ENCODE data around the gene ICAM5. TPM values are rescaled to one million over a fixed set of nuclear protein-coding genes. Genes with fewer than 3 reads are reported as not detected.

Gene ICAM5
- total and polyA plus RNA-seq, 2 donors (not counting 1 experiment from before 2014, with no cell fraction given): 0.47 to 2.5 TPM

- Histone ChIP-seq H3K36me3 (ENCODE audit: control insufficient read depth, insufficient read depth, low read length) (no peaks in the 10 kb centered on the region), H2AFZ (ENCODE audit: low read length) (no peak overlapping the region), H4K20me1 (ENCODE audit: control insufficient read depth, extremely low read depth, insufficient read depth, low read length) (no peaks in the 10 kb centered on the region), H3K27ac (ENCODE audit: insufficient read depth, low read length) (no peak overlapping the region), H3K4me2 (ENCODE audit: extremely low read depth, insufficient read depth, low read length) (no peak overlapping the region), H3K9ac (ENCODE audit: insufficient read depth, low read length) (no peak overlapping the region), H3K4me1 (ENCODE audit: control insufficient read depth, extremely low read depth, insufficient read depth, low read length) (peaks cover 7% of the 10 kb centered on the region), H3K9me3 (ENCODE audit: control insufficient read depth, insufficient read depth, low read depth, low read length) (no peaks in the 10 kb centered on the region), H3K4me3 (replicated peaks in 1 of 4; ENCODE audit: control extremely low read depth in 1 of 4, insufficient read depth in 1 of 4, low read depth in 3 of 4, low read length in 4 of 4) (no peak overlapping the region), H3K79me2 (ENCODE audit: control insufficient read depth, insufficient read depth, low read length) (no peaks in the 10 kb centered on the region), H3K27me3 (ENCODE audit: control insufficient read depth, insufficient read depth, low read length) (peaks cover 13% of the 10 kb centered on the region)
- TF ChIP-seq EZH2 (IDR thresholded peaks at IDR 0.05; ENCODE audit: low read length, missing control alignments) (no peak), CTCF (conservative IDR thresholded peaks at IDR 0.05 in 1 of 2, IDR thresholded peaks at IDR 0.05 in 1 of 2; ENCODE audit: low read depth in 1 of 2, low read length in 2 of 2) (no peak)
- DNase-seq (ENCODE audit: low read depth in 2 of 2): no peak
Observed at GRCh38 chr19:10274589-10274988, 15.2 kb upstream of the ICAM5 start.

- no peaks in the 10 kb centered on the region for H4K20me1 ChIP-seq (ENCODE audit: control insufficient read depth, extremely low read depth, insufficient read depth, low read length)
- DNase-seq (ENCODE audit: low read depth in 2 of 2): no peak
- H3K9me3 ChIP-seq (ENCODE audit: control insufficient read depth, insufficient read depth, low read depth, low read length): no peaks in the 10 kb centered on the region
- H3K36me3 ChIP-seq (ENCODE audit: control insufficient read depth, insufficient read depth, low read length): no peaks in the 10 kb centered on the region
- H3K4me2 ChIP-seq (ENCODE audit: extremely low read depth, insufficient read depth, low read length): no peak overlapping the region
- no peaks in the 10 kb centered on the region for H3K4me1 ChIP-seq (ENCODE audit: control insufficient read depth, extremely low read depth, insufficient read depth, low read length)
- H3K4me3 ChIP-seq (replicated peaks in 1 of 4; ENCODE audit: control extremely low read depth in 1 of 4, insufficient read depth in 1 of 4, low read depth in 3 of 4, low read length in 4 of 4): no peak overlapping the region
- no peaks in the 10 kb centered on the region for H3K79me2 ChIP-seq (ENCODE audit: control insufficient read depth, insufficient read depth, low read length)
- no peaks in the 10 kb centered on the region for H3K27me3 ChIP-seq (ENCODE audit: control insufficient read depth, insufficient read depth, low read length)
- TF ChIP-seq CTCF (conservative IDR thresholded peaks at IDR 0.05 in 1 of 2, IDR thresholded peaks at IDR 0.05 in 1 of 2; ENCODE audit: low read depth in 1 of 2, low read length in 2 of 2) (no peak), EZH2 (IDR thresholded peaks at IDR 0.05; ENCODE audit: low read length, missing control alignments) (no peak)
- H2AFZ ChIP-seq (ENCODE audit: low read length): no peak overlapping the region
- H3K9ac ChIP-seq (ENCODE audit: insufficient read depth, low read length): no peak overlapping the region
- H3K27ac ChIP-seq (ENCODE audit: insufficient read depth, low read length): no peak overlapping the region
Observed at GRCh38 chr19:10277795-10278589, 11.8 kb upstream of the ICAM5 start.

GRCh38 chr19:10278935-10279334 lies 10.8 kb upstream of the ICAM5 start:
- TF ChIP-seq CTCF (conservative IDR thresholded peaks at IDR 0.05 in 1 of 2, IDR thresholded peaks at IDR 0.05 in 1 of 2; ENCODE audit: low read depth in 1 of 2, low read length in 2 of 2): no peak
- no peak for TF ChIP-seq EZH2 (IDR thresholded peaks at IDR 0.05; ENCODE audit: low read length, missing control alignments)
- no peak overlapping the region for H3K4me2 ChIP-seq (ENCODE audit: extremely low read depth, insufficient read depth, low read length)
- H2AFZ ChIP-seq (ENCODE audit: low read length): no peak overlapping the region
- no peaks in the 10 kb centered on the region for H3K4me1 ChIP-seq (ENCODE audit: control insufficient read depth, extremely low read depth, insufficient read depth, low read length)
- no peaks in the 10 kb centered on the region for H3K27me3 ChIP-seq (ENCODE audit: control insufficient read depth, insufficient read depth, low read length)
- H3K79me2 ChIP-seq (ENCODE audit: control insufficient read depth, insufficient read depth, low read length): no peaks in the 10 kb centered on the region
- H3K9ac ChIP-seq (ENCODE audit: insufficient read depth, low read length): no peak overlapping the region
- no peak for DNase-seq (ENCODE audit: low read depth in 2 of 2)
- H3K36me3 ChIP-seq (ENCODE audit: control insufficient read depth, insufficient read depth, low read length): no peaks in the 10 kb centered on the region
- H3K27ac ChIP-seq (ENCODE audit: insufficient read depth, low read length): no peak overlapping the region
- no peak overlapping the region for H3K4me3 ChIP-seq (replicated peaks in 1 of 4; ENCODE audit: control extremely low read depth in 1 of 4, insufficient read depth in 1 of 4, low read depth in 3 of 4, low read length in 4 of 4)
- H3K9me3 ChIP-seq (ENCODE audit: control insufficient read depth, insufficient read depth, low read depth, low read length): no peaks in the 10 kb centered on the region
- H4K20me1 ChIP-seq (ENCODE audit: control insufficient read depth, extremely low read depth, insufficient read depth, low read length): no peaks in the 10 kb centered on the region
